Measurements from ENCODE around the gene PITPNM3. TPM values are rescaled to one million over a fixed set of nuclear protein-coding genes. Genes with fewer than 3 reads are reported as not detected.

The PITPNM3 gene
- total and polyA plus RNA-seq, 2 of the 8 experiments (the other 6 are each of a cell fraction or from before 2014, with no cell fraction given): 1.7 to 3.1 TPM

DNA sequence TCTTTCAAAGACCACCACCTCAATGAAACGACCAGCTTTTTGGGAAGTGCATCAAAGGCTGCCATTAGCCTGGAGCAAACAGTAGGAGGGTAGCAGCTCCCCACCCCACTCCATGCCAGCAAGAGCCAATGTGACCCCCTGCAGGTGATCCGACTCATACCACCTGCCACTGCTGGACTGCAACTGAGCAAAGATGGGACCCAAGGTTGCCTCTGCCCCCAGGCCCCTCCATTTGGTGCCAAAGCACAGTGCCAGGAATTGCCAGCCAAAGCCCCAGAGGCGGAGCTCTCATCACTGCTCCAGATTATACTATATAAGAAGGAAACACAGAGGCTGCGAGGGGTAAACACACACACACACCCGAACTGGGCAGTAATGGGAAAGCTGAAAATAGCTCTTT, 8.3 kb downstream of the PITPNM3 start:
- Histone ChIP-seq H2AK5ac (ENCODE audit: low read depth, low read length) (no peak overlapping the region), H3K56ac (replicated peaks; ENCODE audit: insufficient read length, low read depth, low read length) (no peak overlapping the region), H3K4me2 (ENCODE audit: insufficient read depth in 1 of 2, low read depth in 2 of 2, low read length in 2 of 2) (no peak overlapping the region), H2BK12ac (ENCODE audit: low read depth, low read length) (no peak overlapping the region; the same call in 1 of the 2 replicates), H3K9me3 (ENCODE audit: insufficient read depth in 2 of 2, low read depth in 1 of 2, low read length in 1 of 2) (no peaks in the 10 kb centered on the region), H3K4me1 (replicated peaks in 1 of 4; ENCODE audit: control insufficient read depth in 3 of 4, insufficient read depth in 4 of 4, low read length in 3 of 4) (peaks cover 0 to 22% (median 6%) of the 10 kb centered on the region in 4 experiments; a peak in 6 of 7 replicates), H3K18ac (ENCODE audit: extremely low read depth, low read length) (no peak overlapping the region), H3K36me3 (ENCODE audit: control insufficient read depth in 2 of 4, insufficient read depth in 4 of 4, low read length in 3 of 4) (no peaks in the 10 kb centered on the region), H2BK15ac (ENCODE audit: low read length) (no peak overlapping the region), H3K14ac (ENCODE audit: insufficient read length) (no peak overlapping the region), H3K23ac (ENCODE audit: insufficient read length) (no peak overlapping the region), H4K5ac (ENCODE audit: insufficient read length, low read depth, low read length) (no peak overlapping the region), H3K23me2 (ENCODE audit: low read depth, low read length) (no peaks in the 10 kb centered on the region; the same call in 1 of the 2 replicates), H3K79me1 (ENCODE audit: low read depth, low read length) (no peaks in the 10 kb centered on the region; the same call in 1 of the 2 replicates), H2BK20ac (ENCODE audit: low read length) (no peak overlapping the region), H3K27me3 (replicated peaks in 1 of 4; ENCODE audit: control insufficient read depth in 3 of 4, extremely low read depth in 1 of 4, insufficient read depth in 3 of 4, low read length in 3 of 4) (0 out of 7 replicates have a peak, but pooled peaks cover 0 to 2% (median 0%) of the 10 kb centered on the region in 4 experiments), H3K4me3 (ENCODE audit: extremely low read depth in 1 of 4, insufficient read depth in 2 of 4, low read depth in 3 of 4, low read length in 4 of 4) (no peak overlapping the region), H3K27ac (ENCODE audit: low read depth, low read length) (no peak overlapping the region), H3K4ac (replicated peaks; ENCODE audit: insufficient read length, low read depth, low read length) (no peak overlapping the region), H4K20me1 (replicated peaks in 1 of 2; ENCODE audit: control insufficient read depth in 1 of 2, insufficient read depth in 2 of 2, low read length in 2 of 2) (no peaks in the 10 kb centered on the region), H2BK5ac (ENCODE audit: low read depth, low read length) (no peak overlapping the region), H3K9ac (replicated peaks in 1 of 4; ENCODE audit: extremely low read depth in 1 of 4, low read depth in 3 of 4, low read length in 3 of 4) (no peak overlapping the region), H4K8ac (ENCODE audit: extremely low read depth, insufficient read depth, low read length) (no peak overlapping the region), H4K91ac (replicated peaks; ENCODE audit: insufficient read length, low read length) (no peak overlapping the region), H2AFZ (ENCODE audit: low read length) (no peak overlapping the region), H2BK120ac (replicated peaks; ENCODE audit: low read depth, low read length) (no peak overlapping the region), H3K79me2 (ENCODE audit: control insufficient read depth in 1 of 2, insufficient read depth in 2 of 2, low read length in 2 of 2) (no peaks in the 10 kb centered on the region)
- 89% methylated on average over 5 of the region's 5 CpGs; no CpG with 5 or more reads in 1 of the 2 experiments for WGBS, 2 experiments (ENCODE audit: extremely low coverage in 1 of 2, insufficient coverage in 1 of 2, insufficient read length in 1 of 2, insufficient replicate concordance in 2 of 2, low coverage in 1 of 2, low lambda C conversion rate in 2 of 2, missing lambda C conversion rate in 1 of 2)
- no peak for TF ChIP-seq JUND (IDR thresholded peaks at IDR 0.05; ENCODE audit: low read length)
- ChIA-PET POLR2A (ENCODE audit: partially characterized antibody) (interaction anchor here (1.1 to 1.3 kb wide), 3 partner anchors 9 to 94 kb away, joined by 3 read pairs; no protein-coding TSS in a partner anchor), CTCF (ENCODE audit: partially characterized antibody) (interaction anchor here (0.9 to 1.8 kb wide), 9 partner anchors 10 to 80 kb away, joined by 3 to 7 read pairs (median 4); no protein-coding TSS in a partner anchor)
- FAIRE-seq: no peak
- DNase-seq (ENCODE audit: low read depth in 1 of 2, low spot score in 2 of 2): no peak
